ENCODE measurements around the gene BLVRB.

- TF ChIP-seq CTCF (conservative IDR thresholded peaks at IDR 0.05; ENCODE audit: low read length) (no peak), EZH2phosphoT487 (IDR thresholded peaks at IDR 0.05; ENCODE audit: borderline replicate concordance) (no peak)
These were observed 19.7 kb downstream of the BLVRB start for GRCh38 chr19:40445780-40446262.

Measured in Loucy (cell line).